Measurements from ENCODE around the gene CNTN5.

DNA sequence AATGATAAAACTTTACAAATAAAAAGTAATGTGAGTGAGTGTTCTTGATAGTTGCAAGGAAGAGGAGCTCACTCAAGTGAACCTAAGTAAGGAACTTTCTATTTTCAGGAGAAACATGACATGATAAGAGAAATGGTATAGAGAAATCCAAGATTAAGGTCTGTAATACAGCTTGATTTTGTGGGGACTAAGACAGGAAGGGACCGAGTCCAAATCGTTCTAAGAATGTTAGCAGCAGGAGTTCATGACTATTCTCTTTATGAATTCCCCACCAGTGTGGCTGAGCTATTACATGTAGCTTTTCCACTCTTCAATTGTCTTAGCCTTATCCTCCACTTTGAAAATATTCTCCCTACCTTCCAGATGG, 967.7 kb downstream of the CNTN5 start:
- TF ChIP-seq ZNF341 (tag by site-specific recombination; IDR thresholded peaks at IDR 0.05; ENCODE audit: low read depth) (no peak), ZNF214 (tag by site-specific recombination; IDR thresholded peaks at IDR 0.05; ENCODE audit: borderline replicate concordance) (no peak), ZBTB20 (tag by site-specific recombination; IDR thresholded peaks at IDR 0.05) (no peak), GLI4 (tag by site-specific recombination; IDR thresholded peaks at IDR 0.05) (no peak), ZNF157 (tag by site-specific recombination; IDR thresholded peaks at IDR 0.05) (no peak), ZNF350 (tag by site-specific recombination; IDR thresholded peaks at IDR 0.05) (no peak)
- TF ChIP-seq, protein P1, sequence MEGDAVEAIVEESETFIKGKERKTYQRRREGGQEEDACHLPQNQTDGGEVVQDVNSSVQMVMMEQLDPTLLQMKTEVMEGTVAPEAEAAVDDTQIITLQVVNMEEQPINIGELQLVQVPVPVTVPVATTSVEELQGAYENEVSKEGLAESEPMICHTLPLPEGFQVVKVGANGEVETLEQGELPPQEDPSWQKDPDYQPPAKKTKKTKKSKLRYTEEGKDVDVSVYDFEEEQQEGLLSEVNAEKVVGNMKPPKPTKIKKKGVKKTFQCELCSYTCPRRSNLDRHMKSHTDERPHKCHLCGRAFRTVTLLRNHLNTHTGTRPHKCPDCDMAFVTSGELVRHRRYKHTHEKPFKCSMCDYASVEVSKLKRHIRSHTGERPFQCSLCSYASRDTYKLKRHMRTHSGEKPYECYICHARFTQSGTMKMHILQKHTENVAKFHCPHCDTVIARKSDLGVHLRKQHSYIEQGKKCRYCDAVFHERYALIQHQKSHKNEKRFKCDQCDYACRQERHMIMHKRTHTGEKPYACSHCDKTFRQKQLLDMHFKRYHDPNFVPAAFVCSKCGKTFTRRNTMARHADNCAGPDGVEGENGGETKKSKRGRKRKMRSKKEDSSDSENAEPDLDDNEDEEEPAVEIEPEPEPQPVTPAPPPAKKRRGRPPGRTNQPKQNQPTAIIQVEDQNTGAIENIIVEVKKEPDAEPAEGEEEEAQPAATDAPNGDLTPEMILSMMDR (tag by site-specific recombination; IDR thresholded peaks at IDR 0.05), result no peak

All from HEK293 (cell line).